ENCODE measurements around the gene LILRA5. TPM values are rescaled to one million over a fixed set of nuclear protein-coding genes. Genes with fewer than 3 reads are reported as not detected.

Gene LILRA5
- total and polyA plus RNA-seq, 2 of the 4 experiments (the other 2 are of a cell fraction) = not detected

GRCh38 chr19:54325631-54326030 lies 12.7 kb upstream of the LILRA5 start:
- H4K5ac ChIP-seq (ENCODE audit: low read depth, low read length) = no peak overlapping the region
- no peaks in the 10 kb centered on the region for H3K9me1 ChIP-seq (ENCODE audit: insufficient read depth, low read length)
- ATAC-seq (ENCODE audit: low read depth) (no peak), DNase-seq (no peak)
- H3K4me1 ChIP-seq (ENCODE audit: control insufficient read depth, insufficient read depth, low read length) = no peaks in the 10 kb centered on the region
- TF ChIP-seq RCOR1 (IDR thresholded peaks at IDR 0.05; ENCODE audit: insufficient replicate concordance, low read length) = no peak
- no peak for TF ChIP-seq MAFK (IDR thresholded peaks at IDR 0.05; ENCODE audit: low read depth, low read length)
- no peak for TF ChIP-seq RAD21 (IDR thresholded peaks at IDR 0.05; ENCODE audit: low read length)
- TF ChIP-seq, protein P1, sequence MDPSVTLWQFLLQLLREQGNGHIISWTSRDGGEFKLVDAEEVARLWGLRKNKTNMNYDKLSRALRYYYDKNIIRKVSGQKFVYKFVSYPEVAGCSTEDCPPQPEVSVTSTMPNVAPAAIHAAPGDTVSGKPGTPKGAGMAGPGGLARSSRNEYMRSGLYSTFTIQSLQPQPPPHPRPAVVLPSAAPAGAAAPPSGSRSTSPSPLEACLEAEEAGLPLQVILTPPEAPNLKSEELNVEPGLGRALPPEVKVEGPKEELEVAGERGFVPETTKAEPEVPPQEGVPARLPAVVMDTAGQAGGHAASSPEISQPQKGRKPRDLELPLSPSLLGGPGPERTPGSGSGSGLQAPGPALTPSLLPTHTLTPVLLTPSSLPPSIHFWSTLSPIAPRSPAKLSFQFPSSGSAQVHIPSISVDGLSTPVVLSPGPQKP (IDR thresholded peaks at IDR 0.05; ENCODE audit: borderline replicate concordance, low read depth, low read length) = no peak
- TF ChIP-seq NFE2L2 (IDR thresholded peaks at IDR 0.05; ENCODE audit: low read depth, low read length) = no peak
- TF ChIP-seq SMC3 (IDR thresholded peaks at IDR 0.05; ENCODE audit: low read depth, low read length) = no peak
- TF ChIP-seq MXI1 (IDR thresholded peaks at IDR 0.05; ENCODE audit: borderline replicate concordance, low read depth, low read length) = no peak
- TF ChIP-seq CEBPB (IDR thresholded peaks at IDR 0.05; ENCODE audit: low read depth, low read length) = no peak
- TF ChIP-seq BHLHE40 (IDR thresholded peaks at IDR 0.05; ENCODE audit: low read depth, low read length) = no peak
- H3K9me3 ChIP-seq (ENCODE audit: control insufficient read depth, insufficient read depth, low read length) = peaks cover 3% of the 10 kb centered on the region; the same call in 1 of the 2 replicates
- no TSS peak for BruUV-seq (replicated peaks)
- H3K9ac ChIP-seq (ENCODE audit: low read depth, low read length) = no peak overlapping the region
- H4K91ac ChIP-seq (ENCODE audit: insufficient read depth, low read depth, low read length) = no peak overlapping the region
- ChIA-PET CTCF (no interaction called here), POLR2A (ENCODE audit: unreplicated experiment) (no interaction called here)
- 60% methylated on average over 1 of the region's 5 CpGs; no CpG with 5 or more reads in 1 of the 2 experiments for WGBS, 2 experiments (ENCODE audit: extremely low coverage in 2 of 2, insufficient read length in 1 of 2)
- no peak overlapping the region for H2BK5ac ChIP-seq (ENCODE audit: low read depth, low read length, poor library complexity, severe bottlenecking)
- H3K79me1 ChIP-seq (ENCODE audit: low read depth in 1 of 2, low read length in 2 of 2) = no peaks in the 10 kb centered on the region
- no peak overlapping the region for H2AK5ac ChIP-seq (ENCODE audit: low read depth, low read length)
- no peak overlapping the region for H2BK15ac ChIP-seq (ENCODE audit: low read depth, low read length)
- no peak overlapping the region for H3K4me2 ChIP-seq (ENCODE audit: low read depth, low read length)
- H2BK120ac ChIP-seq (ENCODE audit: low read depth, low read length) = no peak overlapping the region
- H3K36me3 ChIP-seq (ENCODE audit: control insufficient read depth, insufficient read depth, low read length) = no peaks in the 10 kb centered on the region
- dilution Hi-C loops (cut with HindIII; ENCODE audit: low sequenced_read_pairs, unreplicated experiment) = no loop called here
- no peak overlapping the region for H3K56ac ChIP-seq (ENCODE audit: extremely low read depth, insufficient read depth, low read length)
- H4K8ac ChIP-seq (ENCODE audit: low read depth in 2 of 2, low read length in 2 of 2) = no peak overlapping the region
- intact Hi-C loops (cut with micrococcal nuclease) = loop anchor here (1.0 kb wide), 1 partner anchor 66 kb away; no protein-coding TSS in a partner anchor
- no peak overlapping the region for H3K27ac ChIP-seq (ENCODE audit: insufficient read depth, low read length)
- H2AFZ ChIP-seq (replicated peaks; ENCODE audit: low read length, poor library complexity) = no peak overlapping the region
- in situ Hi-C loops (cut with MboI; ENCODE audit: low sequenced_read_pairs) = no loop called here
- no peak overlapping the region for H3K4ac ChIP-seq (ENCODE audit: low read depth, low read length)
- no peaks in the 10 kb centered on the region for H3K27me3 ChIP-seq (ENCODE audit: control insufficient read depth, insufficient read depth, low read length)
- no peak overlapping the region for H3K18ac ChIP-seq (ENCODE audit: low read depth, low read length)
- H2BK20ac ChIP-seq (ENCODE audit: low read depth, low read length) = no peak overlapping the region
- H3K23ac ChIP-seq (ENCODE audit: low read depth, low read length) = no peak overlapping the region
- no peak overlapping the region for H2AK9ac ChIP-seq (replicated peaks; ENCODE audit: low read depth, low read length, poor library complexity)
- H3K4me3 ChIP-seq (ENCODE audit: insufficient read depth, low read depth, low read length) = no peak overlapping the region
- no peaks in the 10 kb centered on the region; the same call in 1 of the 2 replicates for H4K20me1 ChIP-seq (ENCODE audit: insufficient read depth, low read length)
- no peak overlapping the region for H3K14ac ChIP-seq (replicated peaks; ENCODE audit: low read depth, low read length)

Data from IMR-90 (cell line).